H1 (cell line): Measurements from ENCODE around the gene KCNJ2. TPM values are rescaled to one million over a fixed set of nuclear protein-coding genes. Genes with fewer than 3 reads are reported as not detected.

ENCODE experiments used
- EZH2 ChIP-seq: fragments of 200-600 bp; sonication (generic); IDR thresholded peaks from 2 replicates; pipeline ENCODE4 v1.7.1; 2012; ENCODE audit warnings: low read depth, mild to moderate bottlenecking, moderate library complexity, low read length, inconsistent platforms; ENCODE audit not compliant: severe bottlenecking
- JUN ChIP-seq: IDR thresholded peaks from 2 replicates; pipeline ENCODE4 v1.6.1; 2011; ENCODE audit warnings: low read depth, mild to moderate bottlenecking, improper control_type of control experiment, low read length
- NRF1 ChIP-seq: IDR thresholded peaks from 2 replicates; pipeline ENCODE4 v1.6.1; 2011; ENCODE audit warnings: mild to moderate bottlenecking, low read depth, low read length, improper control_type of control experiment
- POLR2AphosphoS5 ChIP-seq: IDR thresholded peaks from 2 replicates; pipeline ENCODE4 v1.6.1; 2011; ENCODE audit warnings: low read depth, low read length
- SRF ChIP-seq: IDR thresholded peaks from 2 replicates; pipeline ENCODE4 v1.6.1; 2011; ENCODE audit warnings: mild to moderate bottlenecking, low read depth, low read length, moderate library complexity
- TAF1 ChIP-seq: IDR thresholded peaks from 2 replicates; pipeline ENCODE4 v1.6.1; 2011; ENCODE audit warnings: mild to moderate bottlenecking, low read depth, low read length
- TBP ChIP-seq: IDR thresholded peaks from 2 replicates; pipeline ENCODE4 v1.6.1; 2011; ENCODE audit warnings: low read depth, low read length, improper control_type of control experiment
- TCF12 ChIP-seq: IDR thresholded peaks from 2 replicates; pipeline ENCODE4 v1.6.1; 2011; ENCODE audit warnings: low read depth, mild to moderate bottlenecking, low read length
- polyA plus RNA-seq, 7 experiments: library from polyadenylated mRNA; depleted of rRNA in 3 of 7; stranded (reverse) in 5 of 7; unstranded in 2 of 7; fragments of >200 nt in 5 of 7; fragments of 200-250 nt in 2 of 7; gene quantifications; 1 replicate in 5 of 7; 2 replicates in 1 of 7; 4 replicates in 1 of 7; pipeline versions ENCODE4 v1.2.1 to v1.2.3, GENCODE V29; 2011 to 2013; ENCODE audit warnings: missing spikeins in 2 of 7, mixed read lengths in 2 of 7
- total RNA-seq: library from RNA; stranded (reverse); fragmentation: NEBNext Ultra II Directional; extraction: Animal tissue kit (Norgen Biotek cat#: 25700); gene quantifications from 2 replicates; pipeline ENCODE4 v1.2.1, GENCODE V29; 2021
- TF ChIP-seq, protein P1 (sequence below): fragments of 300-600 bp; sonication (generic); IDR thresholded peaks from 2 replicates; pipeline ENCODE4 v1.7.1; 2012; ENCODE audit warnings: low read length, moderate library complexity, mild to moderate bottlenecking, inconsistent platforms; ENCODE audit not compliant: insufficient replicate concordance
- TF ChIP-seq, protein P2 (sequence below): IDR thresholded peaks from 2 replicates; pipeline ENCODE4 v1.6.1; 2012; ENCODE audit warnings: inconsistent platforms
- TF ChIP-seq, protein P3 (sequence below): IDR thresholded peaks from 2 replicates; pipeline ENCODE4 v1.6.1; 2011; ENCODE audit warnings: low read length, improper control_type of control experiment

The KCNJ2 gene
- total and polyA plus RNA-seq, 2 of the 8 experiments (the other 6 are each of a cell fraction or from before 2014, with no cell fraction given): 0.23 to 0.76 TPM

- TF ChIP-seq, protein P1, sequence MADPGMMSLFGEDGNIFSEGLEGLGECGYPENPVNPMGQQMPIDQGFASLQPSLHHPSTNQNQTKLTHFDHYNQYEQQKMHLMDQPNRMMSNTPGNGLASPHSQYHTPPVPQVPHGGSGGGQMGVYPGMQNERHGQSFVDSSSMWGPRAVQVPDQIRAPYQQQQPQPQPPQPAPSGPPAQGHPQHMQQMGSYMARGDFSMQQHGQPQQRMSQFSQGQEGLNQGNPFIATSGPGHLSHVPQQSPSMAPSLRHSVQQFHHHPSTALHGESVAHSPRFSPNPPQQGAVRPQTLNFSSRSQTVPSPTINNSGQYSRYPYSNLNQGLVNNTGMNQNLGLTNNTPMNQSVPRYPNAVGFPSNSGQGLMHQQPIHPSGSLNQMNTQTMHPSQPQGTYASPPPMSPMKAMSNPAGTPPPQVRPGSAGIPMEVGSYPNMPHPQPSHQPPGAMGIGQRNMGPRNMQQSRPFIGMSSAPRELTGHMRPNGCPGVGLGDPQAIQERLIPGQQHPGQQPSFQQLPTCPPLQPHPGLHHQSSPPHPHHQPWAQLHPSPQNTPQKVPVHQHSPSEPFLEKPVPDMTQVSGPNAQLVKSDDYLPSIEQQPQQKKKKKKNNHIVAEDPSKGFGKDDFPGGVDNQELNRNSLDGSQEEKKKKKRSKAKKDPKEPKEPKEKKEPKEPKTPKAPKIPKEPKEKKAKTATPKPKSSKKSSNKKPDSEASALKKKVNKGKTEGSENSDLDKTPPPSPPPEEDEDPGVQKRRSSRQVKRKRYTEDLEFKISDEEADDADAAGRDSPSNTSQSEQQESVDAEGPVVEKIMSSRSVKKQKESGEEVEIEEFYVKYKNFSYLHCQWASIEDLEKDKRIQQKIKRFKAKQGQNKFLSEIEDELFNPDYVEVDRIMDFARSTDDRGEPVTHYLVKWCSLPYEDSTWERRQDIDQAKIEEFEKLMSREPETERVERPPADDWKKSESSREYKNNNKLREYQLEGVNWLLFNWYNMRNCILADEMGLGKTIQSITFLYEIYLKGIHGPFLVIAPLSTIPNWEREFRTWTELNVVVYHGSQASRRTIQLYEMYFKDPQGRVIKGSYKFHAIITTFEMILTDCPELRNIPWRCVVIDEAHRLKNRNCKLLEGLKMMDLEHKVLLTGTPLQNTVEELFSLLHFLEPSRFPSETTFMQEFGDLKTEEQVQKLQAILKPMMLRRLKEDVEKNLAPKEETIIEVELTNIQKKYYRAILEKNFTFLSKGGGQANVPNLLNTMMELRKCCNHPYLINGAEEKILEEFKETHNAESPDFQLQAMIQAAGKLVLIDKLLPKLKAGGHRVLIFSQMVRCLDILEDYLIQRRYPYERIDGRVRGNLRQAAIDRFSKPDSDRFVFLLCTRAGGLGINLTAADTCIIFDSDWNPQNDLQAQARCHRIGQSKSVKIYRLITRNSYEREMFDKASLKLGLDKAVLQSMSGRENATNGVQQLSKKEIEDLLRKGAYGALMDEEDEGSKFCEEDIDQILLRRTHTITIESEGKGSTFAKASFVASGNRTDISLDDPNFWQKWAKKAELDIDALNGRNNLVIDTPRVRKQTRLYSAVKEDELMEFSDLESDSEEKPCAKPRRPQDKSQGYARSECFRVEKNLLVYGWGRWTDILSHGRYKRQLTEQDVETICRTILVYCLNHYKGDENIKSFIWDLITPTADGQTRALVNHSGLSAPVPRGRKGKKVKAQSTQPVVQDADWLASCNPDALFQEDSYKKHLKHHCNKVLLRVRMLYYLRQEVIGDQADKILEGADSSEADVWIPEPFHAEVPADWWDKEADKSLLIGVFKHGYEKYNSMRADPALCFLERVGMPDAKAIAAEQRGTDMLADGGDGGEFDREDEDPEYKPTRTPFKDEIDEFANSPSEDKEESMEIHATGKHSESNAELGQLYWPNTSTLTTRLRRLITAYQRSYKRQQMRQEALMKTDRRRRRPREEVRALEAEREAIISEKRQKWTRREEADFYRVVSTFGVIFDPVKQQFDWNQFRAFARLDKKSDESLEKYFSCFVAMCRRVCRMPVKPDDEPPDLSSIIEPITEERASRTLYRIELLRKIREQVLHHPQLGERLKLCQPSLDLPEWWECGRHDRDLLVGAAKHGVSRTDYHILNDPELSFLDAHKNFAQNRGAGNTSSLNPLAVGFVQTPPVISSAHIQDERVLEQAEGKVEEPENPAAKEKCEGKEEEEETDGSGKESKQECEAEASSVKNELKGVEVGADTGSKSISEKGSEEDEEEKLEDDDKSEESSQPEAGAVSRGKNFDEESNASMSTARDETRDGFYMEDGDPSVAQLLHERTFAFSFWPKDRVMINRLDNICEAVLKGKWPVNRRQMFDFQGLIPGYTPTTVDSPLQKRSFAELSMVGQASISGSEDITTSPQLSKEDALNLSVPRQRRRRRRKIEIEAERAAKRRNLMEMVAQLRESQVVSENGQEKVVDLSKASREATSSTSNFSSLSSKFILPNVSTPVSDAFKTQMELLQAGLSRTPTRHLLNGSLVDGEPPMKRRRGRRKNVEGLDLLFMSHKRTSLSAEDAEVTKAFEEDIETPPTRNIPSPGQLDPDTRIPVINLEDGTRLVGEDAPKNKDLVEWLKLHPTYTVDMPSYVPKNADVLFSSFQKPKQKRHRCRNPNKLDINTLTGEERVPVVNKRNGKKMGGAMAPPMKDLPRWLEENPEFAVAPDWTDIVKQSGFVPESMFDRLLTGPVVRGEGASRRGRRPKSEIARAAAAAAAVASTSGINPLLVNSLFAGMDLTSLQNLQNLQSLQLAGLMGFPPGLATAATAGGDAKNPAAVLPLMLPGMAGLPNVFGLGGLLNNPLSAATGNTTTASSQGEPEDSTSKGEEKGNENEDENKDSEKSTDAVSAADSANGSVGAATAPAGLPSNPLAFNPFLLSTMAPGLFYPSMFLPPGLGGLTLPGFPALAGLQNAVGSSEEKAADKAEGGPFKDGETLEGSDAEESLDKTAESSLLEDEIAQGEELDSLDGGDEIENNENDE: no peak
- TF ChIP-seq, protein P2, sequence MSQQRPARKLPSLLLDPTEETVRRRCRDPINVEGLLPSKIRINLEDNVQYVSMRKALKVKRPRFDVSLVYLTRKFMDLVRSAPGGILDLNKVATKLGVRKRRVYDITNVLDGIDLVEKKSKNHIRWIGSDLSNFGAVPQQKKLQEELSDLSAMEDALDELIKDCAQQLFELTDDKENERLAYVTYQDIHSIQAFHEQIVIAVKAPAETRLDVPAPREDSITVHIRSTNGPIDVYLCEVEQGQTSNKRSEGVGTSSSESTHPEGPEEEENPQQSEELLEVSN: no peak
- TF ChIP-seq, protein P3, sequence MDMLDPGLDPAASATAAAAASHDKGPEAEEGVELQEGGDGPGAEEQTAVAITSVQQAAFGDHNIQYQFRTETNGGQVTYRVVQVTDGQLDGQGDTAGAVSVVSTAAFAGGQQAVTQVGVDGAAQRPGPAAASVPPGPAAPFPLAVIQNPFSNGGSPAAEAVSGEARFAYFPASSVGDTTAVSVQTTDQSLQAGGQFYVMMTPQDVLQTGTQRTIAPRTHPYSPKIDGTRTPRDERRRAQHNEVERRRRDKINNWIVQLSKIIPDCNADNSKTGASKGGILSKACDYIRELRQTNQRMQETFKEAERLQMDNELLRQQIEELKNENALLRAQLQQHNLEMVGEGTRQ: no peak
- TF ChIP-seq TCF12 (no peak), NRF1 (no peak), JUN (no peak), TBP (no peak), POLR2AphosphoS5 (no peak), SRF (no peak), EZH2 (no peak), TAF1 (no peak)
Observed at GRCh38 chr17:70205401-70205800, 36.1 kb downstream of the KCNJ2 start (continued).
